ENCODE results near the gene TNNT3.

Gene TNNT3

GRCh38 chr11:1922481-1923081 lies 3.1 kb downstream of the TNNT3 start:
- DNase-seq (ENCODE audit: low read depth in 2 of 2) = no peak

GRCh38 chr11:1923201-1923956 lies 3.9 kb downstream of the TNNT3 start:
- no peak for DNase-seq (ENCODE audit: low read depth in 2 of 2)

- DNase-seq (ENCODE audit: low read depth in 2 of 2) = no peak
Measured at GRCh38 chr11:1924181-1924580, 4.7 kb downstream of the TNNT3 start.

GRCh38 chr11:1924646-1925372 lies 5.3 kb downstream of the TNNT3 start:
- no peak for DNase-seq (ENCODE audit: low read depth in 2 of 2)

- no peak for DNase-seq (ENCODE audit: low read depth in 2 of 2)
Measured at GRCh38 chr11:1925373-1926155, 6.1 kb downstream of the TNNT3 start.

- no peak for DNase-seq (ENCODE audit: low read depth in 2 of 2)
Measured at GRCh38 chr11:1926156-1927025, 6.9 kb downstream of the TNNT3 start.

- no peak for DNase-seq (ENCODE audit: low read depth in 2 of 2)
Measured at GRCh38 chr11:1927026-1927847, 7.7 kb downstream of the TNNT3 start.

- no peak for DNase-seq (ENCODE audit: low read depth in 2 of 2)
Measured at GRCh38 chr11:1927848-1928469, 8.5 kb downstream of the TNNT3 start.

GRCh38 chr11:1928470-1928890 lies 9.0 kb downstream of the TNNT3 start:
- no peak for DNase-seq (ENCODE audit: low read depth in 2 of 2)

GRCh38 chr11:1928891-1929541 lies 9.5 kb downstream of the TNNT3 start:
- DNase-seq (ENCODE audit: low read depth in 2 of 2) = no peak

GRCh38 chr11:1929621-1930461 lies 10.3 kb downstream of the TNNT3 start:
- no peak for DNase-seq (ENCODE audit: low read depth in 2 of 2)

GRCh38 chr11:1930462-1930830 lies 10.9 kb downstream of the TNNT3 start:
- no peak for DNase-seq (ENCODE audit: low read depth in 2 of 2)

- no peak for DNase-seq (ENCODE audit: low read depth in 2 of 2)
Measured at GRCh38 chr11:1931341-1932104, 12.0 kb downstream of the TNNT3 start.

GRCh38 chr11:1932105-1932480 lies 12.6 kb downstream of the TNNT3 start:
- no peak for DNase-seq (ENCODE audit: low read depth in 2 of 2)

GRCh38 chr11:1932681-1933080 lies 13.2 kb downstream of the TNNT3 start:
- DNase-seq (ENCODE audit: low read depth in 2 of 2) = no peak

- DNase-seq (ENCODE audit: low read depth in 2 of 2) = no peak
Measured at GRCh38 chr11:1933416-1934334, 14.2 kb downstream of the TNNT3 start.

Measured in stimulated activated CD8-positive, alpha-beta memory T cell treated with anti-CD3 and anti-CD28 coated beads, Interleukin-2, amount 100 ng/mL, for 1 hour (primary cell).